Left kidney (tissue), 2 donors: ENCODE data around the gene ABCA9. TPM values are rescaled to one million over a fixed set of nuclear protein-coding genes. Genes with fewer than 3 reads are reported as not detected.
"Not testable (repeated sequence)": the region's sequence is repeated elsewhere in the genome, so short reads cannot be mapped to it uniquely, and the experiment has no call there.

ENCODE experiments used
- DNase-seq: peaks from one replicate; pipeline ENCODE4 v3.0.0-alpha.2; 2013
- polyA plus RNA-seq: library from polyadenylated mRNA; unstranded; fragments of 120-200 nt; gene quantifications from one replicate; pipeline ENCODE4 v1.2.1, GENCODE V29; 2013; ENCODE audit not compliant: insufficient read length

ABCA9 gene
- polyA plus RNA-seq, 1 donor, result 4.2 TPM

DNA sequence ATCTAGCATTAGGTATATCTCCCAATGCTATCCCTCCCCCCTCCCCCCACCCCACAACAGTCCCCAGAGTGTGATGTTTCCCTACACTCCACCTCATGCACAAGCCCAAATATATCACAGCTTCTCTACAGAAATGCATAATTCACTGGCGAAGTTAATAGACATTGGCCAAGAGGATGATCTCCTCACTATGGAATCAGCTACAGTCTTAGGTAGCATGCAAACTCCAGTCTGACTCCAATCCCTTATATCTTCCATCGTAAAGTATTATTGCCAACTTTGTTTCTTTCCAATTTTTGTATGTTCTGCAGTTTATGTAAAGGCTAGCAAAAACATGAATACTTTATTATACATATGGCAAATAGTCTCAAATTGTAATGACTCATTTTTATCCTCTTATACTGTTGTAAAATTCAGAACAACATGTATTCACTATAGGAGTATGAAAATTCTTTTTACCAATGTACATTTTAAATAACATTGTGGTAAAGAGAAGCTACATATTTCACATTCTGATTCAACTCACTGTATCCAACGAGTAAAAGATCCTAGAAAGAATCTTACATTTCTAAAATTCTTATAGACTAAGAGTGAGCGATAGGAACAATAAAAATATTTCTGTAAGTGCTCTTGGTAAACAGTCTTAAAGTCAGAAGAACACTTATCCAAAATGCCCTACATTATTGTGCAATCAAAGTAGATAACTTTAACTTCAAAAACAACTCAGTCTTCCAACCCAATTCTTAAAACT, 106.4 kb downstream of the ABCA9 start:
- DNase-seq, result no peak

DNA sequence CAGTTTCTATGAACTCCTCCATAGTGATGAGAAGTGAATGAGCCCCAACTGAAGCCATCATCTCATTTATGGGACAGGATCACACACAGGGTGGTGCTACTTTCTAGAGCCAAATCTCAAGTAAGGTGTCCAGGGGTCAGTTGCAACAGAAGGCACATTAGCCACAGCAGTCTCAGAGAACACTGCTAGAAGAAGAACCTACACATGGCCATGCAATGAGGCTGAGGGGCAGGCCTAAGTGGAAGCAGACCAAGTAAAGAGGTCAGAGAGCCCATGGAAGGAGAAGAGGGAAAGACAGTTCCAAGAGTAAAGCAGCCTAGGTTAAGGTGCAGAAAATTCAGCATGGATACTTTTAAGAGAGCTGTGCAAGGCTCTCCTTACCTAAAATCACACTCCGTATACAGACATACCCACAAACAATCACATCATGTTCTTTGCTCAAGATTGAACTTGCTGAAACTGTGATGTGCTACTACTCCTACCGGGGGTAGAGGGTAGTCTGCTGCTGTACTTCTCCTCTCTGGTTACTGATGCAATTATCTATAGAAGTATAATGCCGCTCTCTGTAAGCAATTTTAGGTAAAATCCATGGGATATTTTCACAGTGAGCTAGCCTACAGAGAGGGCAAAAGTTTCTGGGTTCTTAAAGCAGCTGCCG, 107.3 kb downstream of the ABCA9 start:
- DNase-seq, result no peak

DNA sequence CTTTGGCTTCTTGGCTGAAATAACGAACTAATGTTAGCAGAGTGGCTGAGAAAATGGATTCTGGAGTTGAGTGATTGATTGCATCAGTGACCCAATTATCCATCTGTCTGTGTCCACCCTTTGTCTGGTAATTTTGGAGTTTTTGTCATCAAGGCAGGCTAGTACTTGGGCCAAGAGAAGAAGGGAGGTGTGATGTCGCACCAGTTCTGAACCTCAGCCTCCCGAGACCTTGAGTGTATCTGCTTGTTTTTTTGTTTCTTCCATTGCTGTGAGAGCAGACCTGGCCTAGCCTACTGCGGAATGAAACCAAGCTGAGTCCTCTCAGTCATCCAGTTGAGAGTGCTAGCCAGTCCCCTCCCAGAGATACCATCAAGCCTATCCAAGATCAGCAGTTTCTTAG, 110.0 kb downstream of the ABCA9 start:
- DNase-seq, result no peak

DNA sequence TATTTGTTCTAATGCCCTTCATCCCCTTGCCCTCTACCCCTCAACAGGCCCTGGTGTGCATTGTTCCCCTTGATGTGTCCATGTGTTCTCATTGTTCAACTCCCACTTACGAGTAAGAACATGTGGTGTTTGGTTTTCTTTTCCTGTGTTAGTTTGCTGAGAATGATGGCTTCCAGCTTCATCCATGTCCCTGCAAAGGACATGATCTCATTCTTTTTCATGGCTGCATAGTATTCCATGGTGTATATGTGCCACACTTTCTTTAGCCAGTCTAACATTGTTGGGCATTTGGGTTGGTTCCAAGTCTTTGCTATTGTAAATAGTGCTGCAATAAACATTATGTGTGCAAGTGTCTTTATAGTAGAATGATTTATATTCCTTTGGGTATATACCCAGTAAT, 112.9 kb downstream of the ABCA9 start:
- not testable (repeated sequence) for DNase-seq

DNA sequence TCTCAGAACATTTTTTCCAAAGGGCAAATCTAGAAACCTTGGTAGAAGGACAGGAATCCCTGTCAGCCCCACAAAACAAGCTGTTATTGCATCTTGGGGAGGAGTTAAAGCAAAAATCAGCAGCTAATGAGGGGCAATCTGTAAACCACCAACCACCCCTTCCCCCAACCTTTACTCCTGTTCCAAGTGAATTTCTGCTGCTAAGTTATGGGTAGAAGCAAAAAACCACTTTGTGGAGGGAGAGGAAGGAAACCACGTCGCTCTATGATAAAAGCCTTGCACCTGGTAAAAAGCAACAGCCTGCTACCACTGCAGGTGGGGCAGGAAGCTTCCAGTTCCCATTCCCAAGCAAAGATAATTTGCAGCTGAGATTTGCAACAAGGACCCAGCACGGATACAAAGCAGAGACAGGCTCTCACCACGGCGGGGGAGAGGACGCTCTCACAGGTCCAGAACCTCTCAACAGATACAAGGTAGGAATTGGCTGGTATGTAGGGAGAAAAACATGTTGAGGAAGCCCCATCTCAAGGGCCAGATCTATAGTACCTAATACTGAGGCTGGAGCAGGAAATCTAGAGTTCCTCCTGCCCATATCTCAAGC, 116.2 kb downstream of the ABCA9 start:
- DNase-seq, result no peak

DNA sequence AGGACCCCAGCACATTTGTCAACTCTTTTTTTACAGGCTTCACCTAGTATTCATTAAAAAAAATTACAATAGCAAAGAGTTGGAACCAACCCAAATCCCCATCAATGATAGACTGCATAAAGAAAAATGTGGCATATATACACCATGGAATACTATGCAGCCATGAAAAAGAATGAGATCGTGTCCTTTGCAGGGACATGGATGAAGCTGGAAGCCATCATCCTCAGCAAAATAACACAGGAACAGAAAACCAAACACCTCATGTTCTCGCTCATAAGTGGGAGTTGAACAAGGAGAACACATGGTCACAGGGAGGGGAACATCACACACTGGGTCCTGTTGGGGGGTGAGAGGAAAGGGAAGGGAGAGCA, 116.9 kb downstream of the ABCA9 start:
- DNase-seq, result not testable (repeated sequence)

DNA sequence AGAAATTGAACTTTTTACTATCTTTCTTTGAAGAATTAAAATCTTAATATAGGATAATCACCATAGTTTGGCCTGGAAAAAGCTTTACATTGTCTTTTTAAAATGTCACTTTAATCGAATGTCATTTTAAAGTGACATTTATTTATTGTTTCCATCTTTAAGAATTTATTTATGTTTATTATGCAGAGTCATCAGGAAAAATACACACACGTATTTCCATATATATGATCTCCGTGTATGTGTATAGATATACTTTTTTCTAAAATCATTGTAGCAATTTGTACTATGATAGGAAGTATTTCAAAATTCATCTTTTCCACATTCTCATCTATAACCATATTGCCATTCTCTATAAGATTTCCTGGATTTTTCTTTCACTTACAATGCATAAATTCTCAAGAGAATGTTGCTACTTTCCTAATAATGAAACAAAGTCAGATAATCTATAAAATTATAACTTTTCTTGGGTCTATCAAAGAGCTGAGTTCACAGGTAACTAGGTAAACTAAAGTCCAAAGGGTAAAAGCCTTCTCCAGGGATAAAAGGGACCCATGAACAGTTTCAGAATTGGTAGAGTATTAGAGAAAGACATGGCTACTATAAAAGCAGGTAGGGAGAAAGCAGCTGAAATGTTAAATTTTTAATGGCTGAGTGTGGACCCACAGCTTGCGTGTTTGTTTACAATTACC, 117.5 kb downstream of the ABCA9 start:
- no peak for DNase-seq

DNA sequence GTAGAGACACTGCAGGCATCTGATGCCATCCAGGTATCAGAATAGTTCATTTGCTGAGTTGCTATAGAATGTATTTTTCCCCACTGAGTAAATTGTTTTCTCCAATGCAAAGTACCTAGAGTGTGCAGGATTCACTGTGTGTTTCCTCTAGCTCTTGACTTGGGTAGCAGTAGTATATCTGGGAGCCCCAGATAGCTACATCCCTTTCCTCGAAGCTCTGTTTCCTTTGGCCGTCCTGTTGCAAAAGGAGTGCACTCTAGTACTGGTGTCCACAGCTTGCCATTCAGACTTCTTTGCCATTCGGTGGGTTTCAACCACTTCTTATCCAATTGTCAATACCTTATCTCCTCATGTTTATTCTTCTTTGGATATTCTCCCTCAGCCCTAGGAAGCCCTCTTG, 118.3 kb downstream of the ABCA9 start:
- DNase-seq, result no peak

DNA sequence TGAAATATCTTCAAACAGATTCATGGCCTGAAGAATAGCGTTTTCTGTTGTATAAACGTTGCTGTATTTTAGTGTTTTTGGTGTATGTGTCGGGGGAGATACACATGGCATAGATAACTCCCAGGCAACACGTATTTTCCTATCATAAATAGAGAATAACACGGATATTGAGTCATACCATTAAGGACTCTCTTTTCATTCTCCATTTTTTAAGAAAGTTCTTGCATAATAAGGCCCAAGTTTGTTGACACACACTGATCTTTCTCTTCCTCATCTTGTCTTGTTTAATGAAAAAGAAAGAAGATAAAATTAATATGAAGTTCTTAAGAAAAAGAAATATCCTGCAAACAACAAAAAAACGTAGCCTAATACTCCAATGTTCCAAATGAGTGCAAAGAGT, 119.0 kb downstream of the ABCA9 start:
- DNase-seq, result no peak

DNA sequence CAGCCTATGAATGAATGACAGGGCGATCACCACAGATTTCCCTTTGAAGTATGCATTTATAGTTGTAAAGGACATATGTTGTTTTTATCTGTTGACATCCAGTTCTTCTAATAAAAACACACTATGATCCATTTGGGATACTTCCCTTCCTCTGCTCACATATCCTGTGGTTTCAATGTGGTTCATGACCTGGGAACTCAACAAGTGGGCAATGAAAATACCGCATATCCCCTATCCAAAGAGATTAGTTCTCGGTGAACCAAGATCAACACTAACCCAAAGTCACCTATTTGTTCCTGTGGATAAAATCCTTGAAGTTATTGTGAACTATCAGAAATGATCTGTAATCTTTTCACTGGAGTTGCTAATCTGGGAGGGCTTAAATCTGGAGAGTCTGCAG, 121.5 kb downstream of the ABCA9 start:
- DNase-seq, result no peak

DNA sequence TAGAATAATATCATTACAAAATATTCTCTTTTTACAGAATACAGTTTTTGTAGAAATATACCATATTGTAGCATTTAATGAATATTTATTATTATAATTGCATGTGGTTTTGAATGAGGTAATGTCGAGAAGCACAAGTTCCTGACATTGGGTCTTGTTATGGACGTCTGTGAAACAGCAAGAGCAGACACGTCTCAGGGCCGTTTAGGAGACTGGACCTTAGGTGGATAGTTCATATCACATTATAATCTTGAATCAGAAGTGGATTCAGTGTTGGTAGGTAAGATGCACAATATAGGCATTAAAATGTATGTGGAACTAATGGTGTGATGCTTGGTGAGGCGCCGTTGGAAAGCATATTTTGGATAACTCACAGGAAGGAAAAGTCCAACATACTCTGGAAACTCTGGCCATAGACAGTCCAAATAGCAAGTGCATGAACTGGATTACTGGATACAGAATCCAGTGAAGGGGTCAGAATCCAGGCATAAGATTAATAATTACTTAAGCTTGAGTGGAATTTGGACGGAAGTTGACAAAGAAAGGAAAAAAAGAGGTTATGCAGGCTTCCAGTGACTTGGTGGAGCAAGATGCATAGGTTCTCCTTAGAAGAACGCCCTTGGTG, 122.7 kb downstream of the ABCA9 start:
- no peak for DNase-seq

DNA sequence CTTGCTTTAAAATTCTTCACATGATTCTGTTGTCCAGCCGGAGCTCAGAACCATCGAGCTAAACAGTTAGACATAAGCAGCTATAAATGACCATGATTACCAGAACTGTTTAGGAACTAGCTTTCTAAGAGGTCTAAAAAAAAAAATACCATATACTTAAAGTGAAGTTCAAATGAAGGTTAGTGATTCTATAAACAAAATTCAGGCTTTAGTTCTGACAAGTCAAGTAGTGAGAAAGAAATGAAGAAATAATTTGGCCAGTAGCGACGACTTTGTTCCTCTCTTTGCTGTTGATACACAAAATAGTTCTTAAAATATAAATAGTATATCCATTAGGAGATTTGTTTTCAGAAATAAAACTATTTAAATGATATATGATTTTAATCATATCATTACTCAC, 133.2 kb downstream of the ABCA9 start:
- DNase-seq, result no peak

DNA sequence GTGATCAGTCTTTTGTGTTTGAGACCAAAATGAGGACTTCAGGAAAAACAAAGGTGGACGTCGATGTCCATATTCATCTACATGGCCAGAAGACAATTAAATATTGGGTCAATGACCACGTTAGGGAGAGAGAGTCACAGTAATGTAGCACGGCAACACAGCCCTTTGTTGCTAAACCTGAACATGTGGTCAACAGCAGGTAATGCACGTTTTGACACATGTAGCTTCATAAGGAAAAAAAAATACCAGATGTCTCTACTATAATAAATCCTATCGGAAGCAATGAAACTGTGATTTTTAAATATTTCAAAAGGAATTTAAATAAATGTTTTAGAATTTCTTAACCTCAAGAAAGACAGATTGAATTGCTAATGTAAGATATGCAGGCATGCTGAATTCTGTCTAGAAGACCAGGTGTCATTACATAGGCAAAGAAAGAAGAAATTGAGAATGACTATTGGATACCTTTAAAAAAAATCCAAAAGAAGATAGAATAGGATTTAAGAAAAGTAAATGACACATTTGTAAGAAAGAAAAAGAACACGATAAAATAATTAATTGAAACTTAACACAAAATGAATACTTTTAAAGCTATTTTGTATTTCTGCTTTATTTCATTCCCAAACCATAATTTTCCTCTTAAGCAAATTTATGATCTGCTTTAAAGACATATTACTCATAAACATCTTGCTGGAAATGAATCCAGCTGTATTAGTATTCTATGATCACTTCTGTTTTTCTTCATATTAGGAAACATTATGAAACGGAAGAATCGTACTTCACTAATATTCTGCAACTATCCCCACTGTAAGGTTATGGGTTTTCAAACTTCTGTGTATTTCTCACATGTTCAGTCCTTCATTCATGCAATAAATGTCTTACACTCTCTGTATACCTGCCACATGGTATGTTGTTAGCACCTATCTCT, 135.7 kb downstream of the ABCA9 start:
- no peak for DNase-seq

Other genes with a start within 250 kb of the ABCA9 start
- gene ABCA8, start 105.5 kb downstream of the ABCA9 start, polyA plus RNA-seq, result 1.1 TPM
- gene ABCA6, start 81.0 kb upstream of the ABCA9 start, polyA plus RNA-seq, result 4.8 TPM
- 3.9 TPM for gene ABCA10, start 167.9 kb upstream of the ABCA9 start, polyA plus RNA-seq